ENCODE data around the gene HLA-A.

The HLA-A gene

DNA sequence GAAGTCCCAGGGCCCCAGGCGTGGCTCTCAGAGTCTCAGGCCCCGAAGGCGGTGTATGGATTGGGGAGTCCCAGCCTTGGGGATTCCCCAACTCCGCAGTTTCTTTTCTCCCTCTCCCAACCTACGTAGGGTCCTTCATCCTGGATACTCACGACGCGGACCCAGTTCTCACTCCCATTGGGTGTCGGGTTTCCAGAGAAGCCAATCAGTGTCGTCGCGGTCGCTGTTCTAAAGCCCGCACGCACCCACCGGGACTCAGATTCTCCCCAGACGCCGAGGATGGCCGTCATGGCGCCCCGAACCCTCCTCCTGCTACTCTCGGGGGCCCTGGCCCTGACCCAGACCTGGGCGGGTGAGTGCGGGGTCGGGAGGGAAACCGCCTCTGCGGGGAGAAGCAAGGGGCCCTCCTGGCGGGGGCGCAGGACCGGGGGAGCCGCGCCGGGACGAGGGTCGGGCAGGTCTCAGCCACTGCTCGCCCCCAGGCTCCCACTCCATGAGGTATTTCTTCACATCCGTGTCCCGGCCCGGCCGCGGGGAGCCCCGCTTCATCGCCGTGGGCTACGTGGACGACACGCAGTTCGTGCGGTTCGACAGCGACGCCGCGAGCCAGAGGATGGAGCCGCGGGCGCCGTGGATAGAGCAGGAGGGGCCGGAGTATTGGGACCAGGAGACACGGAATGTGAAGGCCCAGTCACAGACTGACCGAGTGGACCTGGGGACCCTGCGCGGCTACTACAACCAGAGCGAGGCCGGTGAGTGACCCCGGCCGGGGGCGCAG is at the start of gene HLA-A:
Gene HLA-A (plus strand): TSS at position 258 of the 778 bp plus-strand sequence. CDS start 22 bp downstream, at position 280.
- Histone ChIP-seq H3K27me3 (ENCODE audit: control insufficient read depth, insufficient read depth, low read length) (no peaks in the 10 kb centered on the region), H3K4me3 (ENCODE audit: low read depth, low read length) (peak within 1 kb of the TSS; percentile 86), H3K36me3 (ENCODE audit: control insufficient read depth, insufficient read depth, low read length) (no peaks in the 10 kb centered on the region), H2AFZ (peak within 1 kb of the TSS; percentile 93), H3K4me2 (ENCODE audit: low read length) (peak within 1 kb of the TSS; percentile 79), H3K79me2 (no peaks in the 10 kb centered on the region), H3K9ac (peak within 1 kb of the TSS; percentile 46), H3K9me3 (ENCODE audit: control insufficient read depth, low read length) (no peaks in the 10 kb centered on the region), H3K27ac (peak within 1 kb of the TSS; percentile 82), H3K4me1 (no peaks in the 10 kb centered on the region)
- TF ChIP-seq, protein P1, sequence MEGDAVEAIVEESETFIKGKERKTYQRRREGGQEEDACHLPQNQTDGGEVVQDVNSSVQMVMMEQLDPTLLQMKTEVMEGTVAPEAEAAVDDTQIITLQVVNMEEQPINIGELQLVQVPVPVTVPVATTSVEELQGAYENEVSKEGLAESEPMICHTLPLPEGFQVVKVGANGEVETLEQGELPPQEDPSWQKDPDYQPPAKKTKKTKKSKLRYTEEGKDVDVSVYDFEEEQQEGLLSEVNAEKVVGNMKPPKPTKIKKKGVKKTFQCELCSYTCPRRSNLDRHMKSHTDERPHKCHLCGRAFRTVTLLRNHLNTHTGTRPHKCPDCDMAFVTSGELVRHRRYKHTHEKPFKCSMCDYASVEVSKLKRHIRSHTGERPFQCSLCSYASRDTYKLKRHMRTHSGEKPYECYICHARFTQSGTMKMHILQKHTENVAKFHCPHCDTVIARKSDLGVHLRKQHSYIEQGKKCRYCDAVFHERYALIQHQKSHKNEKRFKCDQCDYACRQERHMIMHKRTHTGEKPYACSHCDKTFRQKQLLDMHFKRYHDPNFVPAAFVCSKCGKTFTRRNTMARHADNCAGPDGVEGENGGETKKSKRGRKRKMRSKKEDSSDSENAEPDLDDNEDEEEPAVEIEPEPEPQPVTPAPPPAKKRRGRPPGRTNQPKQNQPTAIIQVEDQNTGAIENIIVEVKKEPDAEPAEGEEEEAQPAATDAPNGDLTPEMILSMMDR (IDR thresholded peaks at IDR 0.05) = no peak

- Histone ChIP-seq H3K79me2 (no peaks in the 10 kb centered on the region), H3K9me3 (ENCODE audit: control insufficient read depth, low read length) (no peaks in the 10 kb centered on the region), H3K9ac (no peak overlapping the region), H2AFZ (no peak overlapping the region), H3K4me1 (no peaks in the 10 kb centered on the region), H3K27me3 (ENCODE audit: control insufficient read depth, insufficient read depth, low read length) (no peaks in the 10 kb centered on the region), H3K27ac (no peak overlapping the region), H3K4me3 (ENCODE audit: low read depth, low read length) (no peak overlapping the region), H3K4me2 (ENCODE audit: low read length) (no peak overlapping the region), H3K36me3 (ENCODE audit: control insufficient read depth, insufficient read depth, low read length) (no peaks in the 10 kb centered on the region)
- TF ChIP-seq, protein P1 (IDR thresholded peaks at IDR 0.05) = no peak
Observed at GRCh38 chr6:29892696-29893095, 49.6 kb upstream of the HLA-A start.

GRCh38 chr6:29899281-29899680 is 43.1 kb upstream of the HLA-A start:
- no peak overlapping the region for H2AFZ ChIP-seq
- H3K4me2 ChIP-seq (ENCODE audit: low read length) = no peak overlapping the region
- no peaks in the 10 kb centered on the region for H3K27me3 ChIP-seq (ENCODE audit: control insufficient read depth, insufficient read depth, low read length)
- H3K79me2 ChIP-seq = no peaks in the 10 kb centered on the region
- H3K36me3 ChIP-seq (ENCODE audit: control insufficient read depth, insufficient read depth, low read length) = no peaks in the 10 kb centered on the region
- no peaks in the 10 kb centered on the region for H3K4me1 ChIP-seq
- H3K27ac ChIP-seq = no peak overlapping the region
- H3K9ac ChIP-seq = no peak overlapping the region
- TF ChIP-seq, protein P1 (IDR thresholded peaks at IDR 0.05) = no peak
- no peaks in the 10 kb centered on the region for H3K9me3 ChIP-seq (ENCODE audit: control insufficient read depth, low read length)
- H3K4me3 ChIP-seq (ENCODE audit: low read depth, low read length) = no peak overlapping the region

DNA sequence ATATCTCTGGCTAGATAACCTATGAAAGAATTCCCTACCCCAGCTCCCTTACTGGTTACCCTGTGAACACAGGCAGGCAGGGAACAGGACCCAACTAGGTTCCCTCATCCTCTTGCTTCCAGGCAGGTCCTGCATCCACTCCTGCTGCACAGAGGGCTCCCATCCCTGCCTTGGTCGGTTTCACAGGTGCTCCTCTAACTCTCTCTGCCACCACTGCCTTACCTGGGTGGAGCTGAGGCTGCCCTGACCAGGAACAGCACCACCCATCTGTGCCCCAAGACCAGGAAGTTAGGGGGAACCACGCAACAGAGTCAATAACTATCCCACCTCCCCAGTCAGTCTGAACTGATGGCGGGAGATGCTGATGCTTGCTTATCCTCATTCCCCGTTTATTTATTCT is 37.0 kb upstream of the HLA-A start:
- no peaks in the 10 kb centered on the region for H3K36me3 ChIP-seq (ENCODE audit: control insufficient read depth, insufficient read depth, low read length)
- H3K79me2 ChIP-seq = no peaks in the 10 kb centered on the region
- H3K9me3 ChIP-seq (ENCODE audit: control insufficient read depth, low read length) = no peaks in the 10 kb centered on the region
- no peak overlapping the region for H3K4me2 ChIP-seq (ENCODE audit: low read length)
- no peak overlapping the region for H3K27ac ChIP-seq
- no peaks in the 10 kb centered on the region for H3K27me3 ChIP-seq (ENCODE audit: control insufficient read depth, insufficient read depth, low read length)
- no peak overlapping the region for H3K4me3 ChIP-seq (ENCODE audit: low read depth, low read length)
- H2AFZ ChIP-seq = no peak overlapping the region
- TF ChIP-seq, protein P1 (IDR thresholded peaks at IDR 0.05) = no peak
- no peak overlapping the region for H3K9ac ChIP-seq
- H3K4me1 ChIP-seq = no peaks in the 10 kb centered on the region
